Tibial nerve (tissue), 4 donors: ENCODE data around the gene GNAQ. TPM values are rescaled to one million over a fixed set of nuclear protein-coding genes. Genes with fewer than 3 reads are reported as not detected.

ENCODE experiments used
- DNase-seq, 2 donors: peaks; one replicate each; pipeline ENCODE4 v3.0.0-alpha.2; 2019; ENCODE audit warnings: low spot score in 2 of 2
- H3K27ac ChIP-seq, 4 donors: fragments of 200-600 bp; sonication (generic) in 3 of 4; one replicate each; pipeline ENCODE4 v1.5.1; 2017 to 2019; ENCODE audit warnings: mild to moderate bottlenecking in 1 of 4
- H3K27me3 ChIP-seq, 2 donors: fragments of 200-600 bp; sonication (generic) in 1 of 2; one replicate each; pipeline versions ENCODE4 v1.5.1 to v1.6.0; 2017 to 2019
- H3K36me3 ChIP-seq, 3 donors: fragments of 200-600 bp; sonication (generic); one replicate each; pipeline ENCODE4 v1.5.1; 2018 to 2019
- H3K4me1 ChIP-seq, 4 donors: fragments of 200-600 bp; sonication (generic) in 3 of 4; one replicate each; pipeline ENCODE4 v1.5.1; 2017 to 2019
- H3K4me3 ChIP-seq, 4 donors: fragments of 200-600 bp; sonication (generic) in 3 of 4; one replicate each; pipeline ENCODE4 v1.5.1; 2017 to 2019; ENCODE audit warnings: mild to moderate bottlenecking in 1 of 4, moderate library complexity in 1 of 4
- H3K9me3 ChIP-seq, 4 donors: fragments of 200-600 bp; sonication (generic) in 3 of 4; one replicate each; pipeline ENCODE4 v1.5.1; 2017 to 2019
- EP300 ChIP-seq, 2 donors: sonication (generic); formaldehyde crosslinking; IDR thresholded peaks; one replicate each; pipeline ENCODE4 v1.6.1; 2017; ENCODE audit warnings: antibody characterized with exemption in 2 of 2, mild to moderate bottlenecking in 1 of 2
- POLR2A ChIP-seq, 2 donors: fragments of 450-650 bp; IDR thresholded peaks; one replicate each; pipeline ENCODE4 v1.6.1; 2017; ENCODE audit warnings: antibody characterized with exemption in 2 of 2, mild to moderate bottlenecking in 2 of 2, moderate library complexity in 2 of 2
- WGBS, 2 donors: methylation state at CpG; one replicate each; pipeline ENCODE4 v1.1.5; 2018; 5-methylcytosine and 5-hydroxymethylcytosine counted together
- total RNA-seq, 4 donors: library from RNA; depleted of rRNA; stranded (reverse); fragments of >200 nt; gene quantifications; one replicate each; pipeline ENCODE4 v1.1.0, GENCODE V29; 2016
- TF ChIP-seq, protein P1 (sequence below), 5 experiments: fragments of 200-600 bp in 3 of 5; fragments of 450-650 bp in 2 of 5; sonication (generic) in 3 of 5; IDR thresholded peaks; one replicate each; pipeline ENCODE4 v1.5.1; 2016 to 2019; ENCODE audit warnings: antibody characterized with exemption in 5 of 5, mild to moderate bottlenecking in 3 of 5, moderate library complexity in 2 of 5

GNAQ gene
- total RNA-seq, 4 donors from 2014 or later = 38.7 to 50.3 (median 41.6) TPM

DNA sequence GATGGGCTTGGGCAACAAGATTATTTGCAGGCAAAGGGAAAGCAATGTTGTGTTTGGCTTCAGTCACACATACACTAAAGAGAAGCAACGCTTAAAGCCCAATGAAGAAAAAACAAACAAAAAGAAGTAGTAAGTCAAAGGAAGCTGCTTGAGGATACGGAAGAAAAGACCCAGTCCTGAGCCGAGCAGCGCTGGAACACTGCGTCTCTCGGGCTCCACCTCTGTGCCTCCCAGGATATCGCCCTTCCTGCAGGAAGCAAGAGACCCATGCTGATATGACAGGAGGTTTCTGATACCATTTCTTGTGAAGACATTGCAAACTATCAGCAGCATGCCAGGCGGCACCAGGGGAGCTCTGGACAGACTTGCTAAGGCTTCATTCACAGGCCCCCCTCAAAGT is 9.9 kb downstream of the GNAQ start:
- Histone ChIP-seq H3K4me1 (peaks cover 0 to 80% (median 24%) of the 10 kb centered on the region in 4 donors), H3K27ac (peak overlapping the region in 2 of 4 donors; percentile 30 to 31), H3K36me3 (no peaks in the 10 kb centered on the region), H3K27me3 (no peaks in the 10 kb centered on the region), H3K4me3 (no peak overlapping the region), H3K9me3 (no peaks in the 10 kb centered on the region)
- WGBS, 2 donors = 49 to 58% methylated on average over 8 of the region's 8 CpGs
- TF ChIP-seq POLR2A (IDR thresholded peaks at IDR 0.05) = no peak
- TF ChIP-seq, protein P1, sequence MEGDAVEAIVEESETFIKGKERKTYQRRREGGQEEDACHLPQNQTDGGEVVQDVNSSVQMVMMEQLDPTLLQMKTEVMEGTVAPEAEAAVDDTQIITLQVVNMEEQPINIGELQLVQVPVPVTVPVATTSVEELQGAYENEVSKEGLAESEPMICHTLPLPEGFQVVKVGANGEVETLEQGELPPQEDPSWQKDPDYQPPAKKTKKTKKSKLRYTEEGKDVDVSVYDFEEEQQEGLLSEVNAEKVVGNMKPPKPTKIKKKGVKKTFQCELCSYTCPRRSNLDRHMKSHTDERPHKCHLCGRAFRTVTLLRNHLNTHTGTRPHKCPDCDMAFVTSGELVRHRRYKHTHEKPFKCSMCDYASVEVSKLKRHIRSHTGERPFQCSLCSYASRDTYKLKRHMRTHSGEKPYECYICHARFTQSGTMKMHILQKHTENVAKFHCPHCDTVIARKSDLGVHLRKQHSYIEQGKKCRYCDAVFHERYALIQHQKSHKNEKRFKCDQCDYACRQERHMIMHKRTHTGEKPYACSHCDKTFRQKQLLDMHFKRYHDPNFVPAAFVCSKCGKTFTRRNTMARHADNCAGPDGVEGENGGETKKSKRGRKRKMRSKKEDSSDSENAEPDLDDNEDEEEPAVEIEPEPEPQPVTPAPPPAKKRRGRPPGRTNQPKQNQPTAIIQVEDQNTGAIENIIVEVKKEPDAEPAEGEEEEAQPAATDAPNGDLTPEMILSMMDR (IDR thresholded peaks at IDR 0.05) = peak in 1 of 5 experiments; percentile 28
- no peak for DNase-seq

DNA sequence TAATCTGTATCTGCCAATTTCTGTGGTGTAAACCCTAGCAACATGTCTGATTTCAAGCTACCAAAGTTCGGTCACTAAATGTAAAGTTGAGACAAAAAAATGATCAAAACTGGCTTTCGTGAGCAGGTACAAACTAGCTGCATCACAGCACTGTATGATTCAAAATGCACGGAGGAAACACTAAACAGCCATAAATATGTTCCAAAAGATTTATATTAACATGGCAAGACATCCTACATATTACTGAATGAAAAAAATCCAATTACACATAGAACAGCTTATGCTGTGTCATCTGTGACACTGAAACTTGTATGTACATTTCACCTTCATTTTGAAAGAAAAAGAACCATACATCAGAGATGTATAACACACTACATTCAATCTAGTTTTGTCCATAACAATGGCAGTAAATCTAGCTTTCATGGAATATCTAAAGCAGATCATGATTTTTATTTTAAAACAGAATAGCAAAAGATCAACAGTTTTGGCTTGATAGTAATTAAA is 14.4 kb downstream of the GNAQ start:
- H3K9me3 ChIP-seq = no peaks in the 10 kb centered on the region
- H3K4me1 ChIP-seq = peaks cover 0 to 58% (median 15%) of the 10 kb centered on the region in 4 donors
- no peak for DNase-seq
- no peak for TF ChIP-seq EP300 (IDR thresholded peaks at IDR 0.05)
- TF ChIP-seq, protein P1 (IDR thresholded peaks at IDR 0.05) = no peak
- no peak for TF ChIP-seq POLR2A (IDR thresholded peaks at IDR 0.05)
- H3K27me3 ChIP-seq = no peaks in the 10 kb centered on the region
- no peak overlapping the region for H3K4me3 ChIP-seq
- no peaks in the 10 kb centered on the region for H3K36me3 ChIP-seq
- no peak overlapping the region for H3K27ac ChIP-seq
- 84% methylated on average over 3 of the region's 3 CpGs for WGBS, 2 donors

DNA sequence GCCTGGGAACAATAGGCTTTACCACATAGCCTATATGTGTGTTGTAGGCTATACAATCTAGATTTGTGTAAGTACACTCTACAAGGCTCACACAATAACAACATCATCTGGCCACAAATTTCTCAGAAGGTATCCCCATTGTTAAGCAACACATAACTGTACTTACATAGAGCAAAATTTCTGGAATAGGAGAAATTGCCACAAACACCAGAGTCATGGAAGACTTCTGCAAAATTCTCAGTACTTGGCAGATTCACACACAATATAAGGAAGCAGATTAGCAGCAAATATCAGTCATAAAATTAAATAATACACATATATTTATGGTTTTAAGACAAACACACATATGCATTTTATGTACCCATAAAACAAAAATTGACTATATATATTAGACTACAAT is 16.4 kb downstream of the GNAQ start:
- no peaks in the 10 kb centered on the region for H3K9me3 ChIP-seq
- H3K4me1 ChIP-seq = peaks cover 0 to 57% (median 9%) of the 10 kb centered on the region in 4 donors
- H3K36me3 ChIP-seq = no peaks in the 10 kb centered on the region
- TF ChIP-seq EP300 (IDR thresholded peaks at IDR 0.05) (no peak), POLR2A (IDR thresholded peaks at IDR 0.05) (no peak)
- TF ChIP-seq, protein P1 (IDR thresholded peaks at IDR 0.05) = no peak
- no peak overlapping the region for H3K27ac ChIP-seq
- H3K27me3 ChIP-seq = no peaks in the 10 kb centered on the region
- DNase-seq = no peak
- H3K4me3 ChIP-seq = no peak overlapping the region

DNA sequence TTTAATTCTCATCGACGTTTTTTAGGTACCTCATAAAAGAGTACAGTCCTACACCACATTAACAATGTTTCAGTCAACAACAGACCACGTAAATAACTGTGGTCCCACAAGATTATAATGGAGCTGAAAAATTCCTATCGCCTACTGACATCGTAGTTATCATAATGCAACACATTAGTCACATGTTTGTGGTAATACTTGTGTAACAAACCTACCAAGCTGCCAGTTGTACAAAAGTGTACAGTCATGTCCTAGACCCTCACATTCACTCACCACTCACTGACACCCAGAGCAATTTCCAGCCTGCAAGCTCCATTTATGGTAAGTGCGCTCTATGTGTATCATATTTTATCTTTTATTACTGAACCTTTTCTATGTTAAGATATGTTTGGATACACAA is 16.8 kb downstream of the GNAQ start:
- Histone ChIP-seq H3K4me3 (no peak overlapping the region), H3K36me3 (no peaks in the 10 kb centered on the region), H3K27ac (no peak overlapping the region), H3K9me3 (no peaks in the 10 kb centered on the region), H3K4me1 (peaks cover 0 to 59% (median 8%) of the 10 kb centered on the region in 4 donors), H3K27me3 (no peaks in the 10 kb centered on the region)
- TF ChIP-seq, protein P1 (IDR thresholded peaks at IDR 0.05) = no peak
- no peak for TF ChIP-seq POLR2A (IDR thresholded peaks at IDR 0.05)
- no peak for TF ChIP-seq EP300 (IDR thresholded peaks at IDR 0.05)
- 85 to 87% methylated on average over 6 of the region's 6 CpGs for WGBS, 2 donors
- no peak for DNase-seq

DNA sequence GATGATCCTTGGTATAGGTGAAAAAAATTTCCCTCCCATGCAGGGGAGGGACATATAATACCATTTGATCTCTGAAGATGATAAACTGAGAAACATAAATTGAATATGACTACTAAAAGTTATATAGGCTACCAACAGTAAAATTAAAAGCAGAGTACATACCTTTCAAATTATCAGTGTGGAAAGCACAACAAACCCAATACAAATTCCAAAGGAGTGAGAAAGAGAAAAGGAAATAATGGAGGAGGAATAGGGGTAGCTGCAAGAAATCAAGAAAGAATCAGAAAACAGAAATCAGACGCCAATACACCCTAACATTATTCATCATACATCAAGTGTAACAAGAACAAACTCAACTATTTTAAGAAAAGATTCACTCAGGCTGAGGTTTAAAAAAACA is 17.7 kb downstream of the GNAQ start:
- Histone ChIP-seq H3K4me1 (peaks cover 0 to 65% (median 8%) of the 10 kb centered on the region in 4 donors), H3K27ac (no peak overlapping the region), H3K27me3 (no peaks in the 10 kb centered on the region), H3K36me3 (no peaks in the 10 kb centered on the region), H3K4me3 (no peak overlapping the region), H3K9me3 (no peaks in the 10 kb centered on the region)
- WGBS, 2 donors = 90 to 91% methylated on average over 1 of the region's 1 CpG
- DNase-seq = no peak
- TF ChIP-seq EP300 (IDR thresholded peaks at IDR 0.05) (no peak), POLR2A (IDR thresholded peaks at IDR 0.05) (no peak)

DNA sequence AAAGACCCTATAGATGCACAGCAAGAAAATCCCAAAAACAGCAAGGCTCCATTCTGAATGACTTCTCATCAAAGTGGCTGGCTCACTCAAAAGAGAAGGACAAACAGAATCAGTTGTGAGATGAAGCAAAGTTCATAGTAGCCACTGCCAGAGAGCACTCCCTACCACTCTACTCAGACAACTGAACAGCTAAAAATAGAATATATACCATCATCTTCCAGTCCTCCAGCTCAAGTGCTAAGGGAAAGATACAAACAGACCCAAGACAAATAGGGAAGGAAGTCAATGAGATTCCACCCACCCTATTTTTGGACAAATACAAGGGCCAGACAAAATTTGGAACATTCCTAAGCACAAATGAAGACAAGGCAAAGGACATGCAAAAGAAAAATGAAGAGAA is 20.6 kb downstream of the GNAQ start:
- H3K4me3 ChIP-seq = no peak overlapping the region

More for the DNA sequence above, 20.6 kb downstream of the GNAQ start:
- no peaks in the 10 kb centered on the region for H3K9me3 ChIP-seq
- no peaks in the 10 kb centered on the region for H3K27me3 ChIP-seq
- TF ChIP-seq POLR2A (IDR thresholded peaks at IDR 0.05) (no peak), EP300 (IDR thresholded peaks at IDR 0.05) (peak in 1 of 2 donors; percentile 61)
- no peaks in the 10 kb centered on the region for H3K36me3 ChIP-seq
- peaks cover 0 to 70% (median 21%) of the 10 kb centered on the region in 4 donors for H3K4me1 ChIP-seq
- DNase-seq = no peak
- peak overlapping the region in 2 of 4 donors; percentile 32 to 38 for H3K27ac ChIP-seq
